NCI-H128 (cell line): Measurements from ENCODE around the gene TSNAX.
A peak's percentile ranks its signal among the peaks of the same experiment; 100 is the strongest.

Experiments
- DNase-seq: peaks from one replicate; lab custom pipeline; 2025; ENCODE audit not compliant: unreplicated experiment; lab: John Stamatoyannopoulos, UW

The TSNAX gene

DNA sequence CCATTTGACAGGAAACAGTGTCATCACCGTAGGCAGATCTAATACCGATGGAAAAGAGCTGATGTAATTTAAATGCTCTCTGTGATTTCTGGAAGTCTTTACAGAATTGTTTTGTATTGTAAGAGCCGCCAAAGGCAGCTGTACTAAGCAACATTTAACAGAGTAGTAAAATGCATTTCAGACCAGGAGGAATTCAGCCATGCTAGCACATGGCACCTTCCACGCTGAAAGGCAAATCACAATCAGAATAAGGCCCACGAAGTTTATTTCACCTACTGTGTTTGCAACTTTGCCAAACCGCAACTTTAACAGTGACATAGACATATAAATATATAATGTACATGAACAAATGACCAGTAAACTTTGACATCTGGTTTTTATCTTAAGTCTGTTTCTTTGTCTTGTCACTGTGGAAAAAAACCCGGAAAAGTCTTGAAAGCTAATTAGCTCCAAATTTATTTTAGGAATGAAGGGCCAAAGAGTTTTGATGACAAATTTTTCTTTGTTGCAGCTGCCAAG is 72.0 kb downstream of the TSNAX start:
- no peak for DNase-seq

GRCh38 chr1:231601824-231602672 is 73.6 kb downstream of the TSNAX start:
- no peak for DNase-seq

GRCh38 chr1:231602673-231602984 is 74.2 kb downstream of the TSNAX start:
- no peak for DNase-seq

DNA sequence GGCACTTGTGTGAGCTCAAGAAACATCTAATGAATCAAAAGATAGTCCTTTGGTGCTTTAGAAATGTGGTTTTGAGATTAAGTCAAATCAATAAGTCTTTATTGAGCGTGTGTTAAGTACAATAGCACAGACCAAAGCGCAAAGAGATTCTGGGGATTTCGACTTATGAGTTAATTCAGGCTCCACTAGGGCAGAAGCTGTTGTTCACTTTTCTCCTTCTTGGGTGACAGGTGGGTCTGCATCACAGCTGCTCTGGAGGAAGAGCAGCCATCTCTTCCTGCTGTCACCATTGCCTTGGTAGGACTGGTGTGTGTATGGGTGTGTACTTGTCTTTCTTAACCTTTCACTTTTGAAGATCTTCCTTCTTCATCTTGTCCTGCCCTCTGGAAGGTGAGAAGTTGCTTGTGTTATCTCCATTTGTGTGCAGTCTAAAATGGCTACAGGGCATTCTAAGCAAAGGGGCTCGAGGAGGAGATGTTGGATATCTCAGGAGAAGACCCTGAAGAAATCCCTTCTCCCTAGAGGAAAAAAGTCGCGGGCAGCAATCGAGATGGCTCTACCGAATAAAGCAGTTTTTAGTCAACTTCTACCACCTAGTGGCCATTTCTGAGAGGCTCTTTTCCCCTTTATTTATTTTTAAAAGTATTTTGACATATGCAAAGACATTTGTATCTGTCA is 75.3 kb downstream of the TSNAX start:
- DNase-seq, result peak; percentile 77

GRCh38 chr1:231604276-231604621 is 75.8 kb downstream of the TSNAX start:
- no peak for DNase-seq

DNA sequence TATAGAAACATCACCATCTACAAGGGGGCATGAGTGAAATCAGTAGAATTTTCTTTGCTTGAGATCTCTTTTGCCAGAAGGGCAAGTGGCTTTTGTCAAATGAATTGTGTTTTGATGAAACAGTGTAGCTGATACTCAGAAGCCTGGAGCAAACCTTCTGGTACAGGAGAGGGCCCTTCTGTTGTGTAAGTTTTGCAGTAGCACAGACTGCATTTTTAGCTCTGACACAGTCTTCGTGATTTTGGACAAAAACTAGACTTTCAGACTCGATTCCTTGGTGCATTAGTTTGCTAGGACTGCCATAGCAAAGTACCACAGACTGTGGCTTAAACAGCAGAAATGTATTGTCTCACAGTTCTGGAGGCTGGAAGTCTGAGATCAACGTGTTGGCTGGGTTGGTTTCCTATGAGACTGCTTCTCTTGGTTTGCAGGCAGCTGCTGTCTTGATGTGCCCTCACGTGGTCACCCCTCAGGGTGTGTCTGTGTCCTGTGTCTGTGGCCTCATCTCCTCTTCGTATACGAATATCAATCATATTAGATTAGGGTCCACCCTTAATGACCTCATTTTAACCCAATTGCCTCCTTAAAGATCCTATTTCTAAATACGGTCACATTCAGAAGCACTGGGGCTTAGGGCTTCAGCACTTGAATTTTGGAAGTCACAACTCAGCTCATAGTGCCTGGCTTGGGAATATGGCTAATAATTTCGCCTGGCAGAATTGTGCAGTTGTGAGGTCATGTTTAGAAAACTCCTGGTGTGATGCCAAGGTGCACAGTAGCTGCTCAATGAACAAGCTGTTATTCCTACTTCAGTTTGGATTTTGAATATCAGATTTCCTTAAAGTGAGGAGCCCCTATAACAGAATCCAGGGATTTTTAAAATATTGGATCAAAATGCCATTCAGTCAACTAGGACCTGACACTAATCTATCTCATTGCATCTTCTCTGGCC is 77.0 kb downstream of the TSNAX start:
- DNase-seq, result no peak

DNA sequence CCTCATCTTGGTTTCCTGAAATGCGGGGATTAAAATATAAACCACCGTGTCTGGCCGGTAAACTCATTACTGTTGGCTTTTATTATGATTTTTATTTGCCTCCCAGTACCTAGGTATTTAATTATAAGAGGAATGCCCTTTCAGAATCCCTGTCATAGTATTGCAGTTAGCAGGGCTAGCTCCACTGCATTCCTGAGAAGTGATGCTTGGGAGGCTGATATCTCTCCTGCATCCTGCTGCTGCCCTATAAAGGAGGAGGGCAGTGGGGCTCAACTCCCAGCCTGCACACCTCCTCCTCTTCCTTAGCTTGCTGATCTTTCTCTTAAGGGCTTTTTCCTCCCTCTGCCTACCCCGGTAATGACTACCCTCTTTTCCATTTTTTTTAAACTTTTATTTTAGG is 78.2 kb downstream of the TSNAX start:
- DNase-seq, result no peak

DNA sequence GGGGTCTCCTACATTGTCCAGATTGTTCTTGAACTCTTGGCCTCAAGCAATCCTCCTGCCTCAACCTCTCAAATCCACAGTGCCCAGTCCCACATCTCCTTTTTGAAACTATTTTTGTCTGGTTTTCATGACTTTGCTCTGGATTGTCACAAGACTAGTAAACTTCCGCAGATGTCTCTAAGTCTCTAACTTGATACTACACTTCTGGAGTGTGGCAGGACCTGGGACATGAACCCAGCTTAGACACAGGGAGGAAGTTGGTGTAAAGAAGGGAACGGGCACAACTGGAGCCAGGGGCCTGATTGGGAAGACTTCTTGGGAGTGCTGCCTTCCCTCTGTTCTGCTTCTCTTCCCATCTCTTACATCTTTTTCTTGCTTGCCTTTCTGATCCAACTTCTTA is 81.9 kb downstream of the TSNAX start:
- DNase-seq, result no peak

GRCh38 chr1:231611111-231611510 is 82.6 kb downstream of the TSNAX start:
- no peak for DNase-seq

DNA sequence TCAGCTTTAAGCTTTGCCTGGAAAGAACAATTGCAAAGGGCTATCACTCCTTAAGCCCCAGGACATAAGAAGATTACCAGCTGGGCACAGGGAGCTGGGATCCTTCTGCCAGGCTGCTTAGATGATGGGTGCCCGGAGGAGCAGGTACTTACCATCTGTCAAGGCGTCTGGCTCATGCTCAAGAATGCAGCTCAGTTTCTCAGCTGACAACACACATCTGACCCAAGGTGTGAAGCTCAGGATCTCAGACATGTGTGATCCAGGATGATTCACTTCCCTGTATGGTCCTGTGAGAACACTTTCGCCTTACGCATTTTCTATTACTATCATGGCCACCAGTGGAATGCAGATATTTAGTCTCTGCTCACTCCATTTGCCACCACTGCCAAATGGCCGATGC is 83.4 kb downstream of the TSNAX start:
- no peak for DNase-seq

- no peak for DNase-seq
These were observed 84.1 kb downstream of the TSNAX start for GRCh38 chr1:231612393-231613089.

GRCh38 chr1:231613419-231614349 is 85.2 kb downstream of the TSNAX start:
- no peak for DNase-seq
